Keratinocyte (primary cell): ENCODE results near the gene ZMIZ1. TPM values are rescaled to one million over a fixed set of nuclear protein-coding genes. Genes with fewer than 3 reads are reported as not detected.

ENCODE experiments used
- DNase-seq: peaks from one replicate; pipeline ENCODE4 v3.0.0-alpha.2; 2011; ENCODE audit warnings: low read depth, missing footprints, low spot score
- FAIRE-seq: peaks from 2 replicates; lab custom pipeline; 2011; peaks lifted over from hg19 to GRCh38; lab: Jason Lieb, UNC
- H2AFZ ChIP-seq: 2 replicates; pipeline ENCODE4 v1.6.0; 2012; ENCODE audit warnings: low read length, control low read depth, inconsistent platforms; ENCODE audit not compliant: control insufficient read depth
- H3K27ac ChIP-seq: 2 replicates; pipeline ENCODE4 v1.5.1; 2011; ENCODE audit warnings: low read length; ENCODE audit not compliant: control insufficient read depth, insufficient read depth
- H3K27me3 ChIP-seq: 3 replicates; pipeline ENCODE4 v1.6.0; 2011; ENCODE audit warnings: low read length; ENCODE audit not compliant: control insufficient read depth, insufficient read depth; ENCODE audit errors: extremely low read depth
- H3K36me3 ChIP-seq, 2 experiments: 2 replicates in 1 of 2; 3 replicates in 1 of 2; pipeline ENCODE4 v1.5.1; 2011; ENCODE audit warnings: low read length in 2 of 2, mild to moderate bottlenecking in 1 of 2; ENCODE audit not compliant: control insufficient read depth in 2 of 2, insufficient read depth in 2 of 2; ENCODE audit errors: extremely low read depth in 1 of 2
- H3K4me1 ChIP-seq: 3 replicates; pipeline ENCODE4 v1.5.1; 2011; ENCODE audit warnings: low read length; ENCODE audit not compliant: control insufficient read depth, insufficient read depth; ENCODE audit errors: extremely low read depth
- H3K4me2 ChIP-seq: 3 replicates; pipeline ENCODE4 v1.6.0; 2011; ENCODE audit warnings: low read depth, low read length; ENCODE audit not compliant: control insufficient read depth, insufficient read depth; ENCODE audit errors: extremely low read depth
- H3K4me3 ChIP-seq, 3 experiments: fragments of 200-600 bp in 1 of 3; sonication (generic) in 1 of 3; 2 replicates in 2 of 3; 3 replicates in 1 of 3; pipeline ENCODE4 v1.5.1; 2011 to 2016; ENCODE audit warnings: low read length in 3 of 3, mild to moderate bottlenecking in 3 of 3, control low read depth in 2 of 3, inconsistent platforms in 1 of 3, low read depth in 1 of 3, mixed read lengths in 1 of 3, mixed run types in 1 of 3, moderate library complexity in 1 of 3; ENCODE audit not compliant: control insufficient read depth in 2 of 3, insufficient read depth in 2 of 3; ENCODE audit errors: extremely low read depth in 1 of 3
- H3K79me2 ChIP-seq: 2 replicates; pipeline ENCODE4 v1.6.0; 2012; ENCODE audit warnings: low read length; ENCODE audit not compliant: control insufficient read depth, insufficient read depth
- H3K9ac ChIP-seq: 3 replicates; pipeline ENCODE4 v1.6.0; 2011; ENCODE audit warnings: low read length; ENCODE audit not compliant: control insufficient read depth, insufficient read depth; ENCODE audit errors: extremely low read depth
- H3K9me1 ChIP-seq: 3 replicates; pipeline ENCODE4 v1.6.0; 2011; ENCODE audit warnings: low read length; ENCODE audit not compliant: control insufficient read depth, insufficient read depth; ENCODE audit errors: extremely low read depth
- H3K9me3 ChIP-seq: 2 replicates; pipeline ENCODE4 v1.5.1; 2012; ENCODE audit warnings: low read depth, low read length; ENCODE audit not compliant: control insufficient read depth
- H4K20me1 ChIP-seq: 3 replicates; pipeline ENCODE4 v1.6.0; 2011; ENCODE audit warnings: low read length; ENCODE audit not compliant: control insufficient read depth, insufficient read depth; ENCODE audit errors: extremely low read depth
- EZH2 ChIP-seq: IDR thresholded peaks from one replicate; pipeline ENCODE4 v1.6.1; 2012; ENCODE audit warnings: inconsistent platforms, mild to moderate bottlenecking, low read length, moderate library complexity
- dilution Hi-C: fragments of 300-500 bp; cut with MboI; formaldehyde crosslinking; loops from one replicate; pipeline ENCODE4 v1.7.0; 2020; ENCODE audit warnings: low sequenced_read_pairs; ENCODE audit not compliant: extremely low pct_ligation_motif_present
- polyA plus RNA-seq, 5 experiments: library from polyadenylated mRNA; depleted of rRNA in 3 of 5; stranded (reverse) in 3 of 5; stranded (forward) in 1 of 5; unstranded in 1 of 5; fragments of >200 nt; gene quantifications; 1 replicate in 1 of 5; 2 replicates in 3 of 5; 3 replicates in 1 of 5; pipeline versions ENCODE4 v1.2.1 to v1.2.3, GENCODE V29; 2011 to 2012; ENCODE audit warnings: missing spikeins in 2 of 5, low read depth in 1 of 5, low replicate concordance in 1 of 5
- TF ChIP-seq, protein P1 (sequence below), 3 experiments: IDR thresholded peaks in 1 of 3; conservative IDR thresholded peaks in 1 of 3; optimal IDR thresholded peaks in 1 of 3; 2 replicates in 2 of 3; 3 replicates in 1 of 3; pipeline versions ENCODE3 to v1.5.1; 2011; ENCODE audit warnings: low read length in 3 of 3, mild to moderate bottlenecking in 3 of 3, moderate library complexity in 2 of 3, control low read depth in 1 of 3, inconsistent platforms in 1 of 3; ENCODE audit not compliant: insufficient read depth in 2 of 3; ENCODE audit errors: extremely low read depth in 1 of 3

The ZMIZ1 gene
- polyA plus RNA-seq, 1 donor (not counting 4 experiments of a cell fraction or from before 2014, with no cell fraction given) = 1.8 TPM

DNA sequence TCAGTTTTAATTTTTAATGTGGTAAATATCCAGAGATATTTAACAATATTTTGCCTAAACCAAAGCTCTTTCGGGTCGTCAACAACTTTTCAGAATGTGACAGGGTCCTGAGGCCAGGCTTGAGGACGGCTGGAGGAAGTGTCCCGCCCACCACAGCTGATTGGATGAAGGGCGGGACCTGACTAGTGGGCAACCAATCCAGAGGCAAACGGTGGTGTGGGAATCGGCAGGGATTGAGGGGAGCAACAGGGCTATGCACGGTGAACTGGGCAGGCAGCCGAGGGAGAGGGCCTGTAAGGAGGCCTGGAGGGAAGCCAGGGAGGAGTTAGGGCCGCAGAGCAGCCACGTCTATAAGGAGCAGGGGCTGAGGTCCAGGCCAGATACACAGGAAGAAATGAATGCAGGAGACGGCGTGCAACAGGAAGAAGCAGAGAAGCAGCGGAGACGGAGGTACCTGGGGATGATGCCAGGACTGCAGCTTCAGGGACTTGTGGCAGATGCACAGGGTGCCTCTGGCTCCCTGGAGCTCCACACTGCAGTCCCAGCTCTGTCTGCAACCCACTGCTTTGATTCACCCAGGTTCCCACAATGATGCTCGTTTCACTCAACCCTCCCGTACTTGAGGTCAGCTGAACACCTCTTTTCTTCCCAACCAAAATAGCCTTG is 46.1 kb upstream of the ZMIZ1 start:
- no peak overlapping the region for H3K27ac ChIP-seq
- H3K4me1 ChIP-seq = peaks cover 11% of the 10 kb centered on the region
- H3K9me1 ChIP-seq = no peaks in the 10 kb centered on the region
- no peak overlapping the region for H2AFZ ChIP-seq
- no peak overlapping the region for H3K4me3 ChIP-seq
- dilution Hi-C loops = no loop called here
- no peaks in the 10 kb centered on the region for H4K20me1 ChIP-seq
- no peaks in the 10 kb centered on the region for H3K79me2 ChIP-seq
- H3K4me2 ChIP-seq = no peak overlapping the region
- H3K36me3 ChIP-seq = no peaks in the 10 kb centered on the region
- H3K27me3 ChIP-seq = no peaks in the 10 kb centered on the region
- DNase-seq = no peak
- no peaks in the 10 kb centered on the region for H3K9me3 ChIP-seq
- no peak for FAIRE-seq
- TF ChIP-seq, protein P1, sequence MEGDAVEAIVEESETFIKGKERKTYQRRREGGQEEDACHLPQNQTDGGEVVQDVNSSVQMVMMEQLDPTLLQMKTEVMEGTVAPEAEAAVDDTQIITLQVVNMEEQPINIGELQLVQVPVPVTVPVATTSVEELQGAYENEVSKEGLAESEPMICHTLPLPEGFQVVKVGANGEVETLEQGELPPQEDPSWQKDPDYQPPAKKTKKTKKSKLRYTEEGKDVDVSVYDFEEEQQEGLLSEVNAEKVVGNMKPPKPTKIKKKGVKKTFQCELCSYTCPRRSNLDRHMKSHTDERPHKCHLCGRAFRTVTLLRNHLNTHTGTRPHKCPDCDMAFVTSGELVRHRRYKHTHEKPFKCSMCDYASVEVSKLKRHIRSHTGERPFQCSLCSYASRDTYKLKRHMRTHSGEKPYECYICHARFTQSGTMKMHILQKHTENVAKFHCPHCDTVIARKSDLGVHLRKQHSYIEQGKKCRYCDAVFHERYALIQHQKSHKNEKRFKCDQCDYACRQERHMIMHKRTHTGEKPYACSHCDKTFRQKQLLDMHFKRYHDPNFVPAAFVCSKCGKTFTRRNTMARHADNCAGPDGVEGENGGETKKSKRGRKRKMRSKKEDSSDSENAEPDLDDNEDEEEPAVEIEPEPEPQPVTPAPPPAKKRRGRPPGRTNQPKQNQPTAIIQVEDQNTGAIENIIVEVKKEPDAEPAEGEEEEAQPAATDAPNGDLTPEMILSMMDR (optimal IDR thresholded peaks at IDR 0.05 in 1 of 3, IDR thresholded peaks at IDR 0.05 in 1 of 3, conservative IDR thresholded peaks at IDR 0.05 in 1 of 3; ENCODE audit: extremely low read depth in 1 of 3, insufficient read depth in 2 of 3, low read length in 3 of 3) = no peak
- TF ChIP-seq EZH2 = no peak
- H3K9ac ChIP-seq = no peak overlapping the region

DNA sequence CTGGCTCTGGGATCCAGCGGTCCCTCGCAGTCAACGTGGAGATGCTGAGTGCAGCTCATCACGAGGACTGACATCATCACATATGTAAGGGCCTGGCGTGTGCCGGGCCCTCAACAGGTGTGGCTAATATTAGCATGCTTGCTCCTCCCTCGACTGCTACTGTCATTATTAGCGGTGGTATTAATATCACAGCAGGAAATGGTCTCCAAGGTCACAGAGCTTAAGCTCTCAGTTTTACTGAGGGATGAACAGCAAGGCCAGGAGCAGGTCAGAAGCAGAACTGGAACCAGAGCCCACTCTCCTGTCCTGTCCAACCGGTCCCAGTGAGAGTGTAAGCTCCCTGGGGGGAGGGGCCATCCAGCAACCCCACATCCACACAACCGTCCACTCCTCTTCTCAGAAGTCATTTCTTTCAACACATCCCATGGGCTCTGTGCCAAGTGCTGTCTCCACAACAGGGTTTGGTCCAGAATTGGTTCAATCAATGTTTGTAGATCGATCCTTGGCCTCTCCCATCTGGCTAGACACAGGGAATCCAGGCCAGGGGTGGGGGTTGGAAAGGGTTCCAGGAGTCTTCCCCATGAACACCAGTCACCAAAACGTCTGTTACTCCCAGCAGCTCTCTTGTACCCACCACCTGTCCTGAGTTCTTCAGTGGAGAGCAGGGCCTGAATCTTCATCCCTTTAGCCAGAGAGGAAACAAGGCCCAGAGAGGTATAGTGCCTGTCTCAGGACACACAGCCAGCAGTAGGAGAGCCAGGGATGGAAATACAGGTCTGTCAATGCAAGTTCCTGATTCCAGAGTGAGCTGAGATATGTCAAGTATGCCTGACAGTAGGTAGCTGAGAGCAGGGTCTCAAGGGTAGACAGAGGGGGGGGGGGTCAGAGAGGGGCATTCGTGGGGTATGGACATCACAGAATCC is 45.3 kb upstream of the ZMIZ1 start:
- FAIRE-seq = no peak
- no peak for TF ChIP-seq EZH2
- TF ChIP-seq, protein P1 (optimal IDR thresholded peaks at IDR 0.05 in 1 of 3, IDR thresholded peaks at IDR 0.05 in 1 of 3, conservative IDR thresholded peaks at IDR 0.05 in 1 of 3; ENCODE audit: extremely low read depth in 1 of 3, insufficient read depth in 2 of 3, low read length in 3 of 3) = no peak
- no peaks in the 10 kb centered on the region for H3K9me1 ChIP-seq
- no peaks in the 10 kb centered on the region for H3K27me3 ChIP-seq
- no peaks in the 10 kb centered on the region for H4K20me1 ChIP-seq
- dilution Hi-C loops = no loop called here
- H2AFZ ChIP-seq = no peak overlapping the region
- no peaks in the 10 kb centered on the region for H3K79me2 ChIP-seq
- H3K4me3 ChIP-seq = no peak overlapping the region
- H3K9me3 ChIP-seq = no peaks in the 10 kb centered on the region
- DNase-seq = no peak
- no peak overlapping the region for H3K27ac ChIP-seq
- H3K4me2 ChIP-seq = no peak overlapping the region
- peaks cover 7% of the 10 kb centered on the region for H3K4me1 ChIP-seq
- no peaks in the 10 kb centered on the region for H3K36me3 ChIP-seq
- H3K9ac ChIP-seq = no peak overlapping the region
